ENCODE measurements around the gene RARB.

The RARB gene

GRCh38 chr3:25423780-25424588 lies 4.1 kb upstream of the RARB start:
- DNase-seq (ENCODE audit: low read depth), result no peak

GRCh38 chr3:25424614-25425013 lies 3.4 kb upstream of the RARB start:
- no peak for DNase-seq (ENCODE audit: low read depth)

GRCh38 chr3:25426408-25426807 lies 1.7 kb upstream of the RARB start:
- no peak for DNase-seq (ENCODE audit: low read depth)

- no peak for DNase-seq (ENCODE audit: low read depth)
These were observed 908 bp upstream of the RARB start for GRCh38 chr3:25427155-25427554.

GRCh38 chr3:25427563-25427941 lies 511 bp upstream of the RARB start:
- DNase-seq (ENCODE audit: low read depth), result no peak

GRCh38 chr3:25428789-25429335 lies 799 bp downstream of the RARB start:
- DNase-seq (ENCODE audit: low read depth), result no peak

GRCh38 chr3:25429361-25430286 lies 1.6 kb downstream of the RARB start:
- no peak for DNase-seq (ENCODE audit: low read depth)

GRCh38 chr3:25430287-25430934 lies 2.3 kb downstream of the RARB start:
- no peak for DNase-seq (ENCODE audit: low read depth)

- DNase-seq (ENCODE audit: low read depth), result no peak
These were observed 3.1 kb downstream of the RARB start for GRCh38 chr3:25430935-25431770.

- no peak for DNase-seq (ENCODE audit: low read depth)
These were observed 4.2 kb downstream of the RARB start for GRCh38 chr3:25432176-25432720.

- no peak for DNase-seq (ENCODE audit: low read depth)
These were observed 5.0 kb downstream of the RARB start for GRCh38 chr3:25433106-25433505.

GRCh38 chr3:25433868-25434267 lies 5.8 kb downstream of the RARB start:
- no peak for DNase-seq (ENCODE audit: low read depth)

GRCh38 chr3:25437953-25438352 lies 9.9 kb downstream of the RARB start:
- DNase-seq (ENCODE audit: low read depth), result no peak

GRCh38 chr3:25438791-25439555 lies 10.9 kb downstream of the RARB start:
- DNase-seq (ENCODE audit: low read depth), result no peak

- no peak for DNase-seq (ENCODE audit: low read depth)
These were observed 13.3 kb downstream of the RARB start for GRCh38 chr3:25441234-25441856.

GRCh38 chr3:25442486-25442885 lies 14.4 kb downstream of the RARB start:
- DNase-seq (ENCODE audit: low read depth), result no peak

- DNase-seq (ENCODE audit: low read depth), result no peak
These were observed 16.2 kb downstream of the RARB start for GRCh38 chr3:25444273-25444672.

- no peak for DNase-seq (ENCODE audit: low read depth)
These were observed 17.7 kb downstream of the RARB start for GRCh38 chr3:25445731-25446130.

GRCh38 chr3:25447285-25447684 lies 19.2 kb downstream of the RARB start:
- DNase-seq (ENCODE audit: low read depth), result no peak

- DNase-seq (ENCODE audit: low read depth), result no peak
These were observed 19.9 kb downstream of the RARB start for GRCh38 chr3:25447925-25448324.
